Effector memory CD4-positive, alpha-beta T cell (primary cell): Measurements from ENCODE around the gene PARD3B.

ENCODE experiments used
- DNase-seq, 3 donors: peaks; one replicate each; pipeline ENCODE4 v3.0.0-alpha.2; 2020
- H3K27ac ChIP-seq: 2 replicates; pipeline ENCODE4 v1.7.0; 2013; ENCODE audit warnings: mild to moderate bottlenecking, low read length, moderate library complexity; ENCODE audit not compliant: insufficient read depth, poor library complexity, severe bottlenecking
- H3K27me3 ChIP-seq: replicated peaks from 2 replicates; pipeline ENCODE4 v1.7.0; 2013; ENCODE audit warnings: mild to moderate bottlenecking, low read length; ENCODE audit not compliant: insufficient read depth, control insufficient read depth, poor library complexity, severe bottlenecking
- H3K36me3 ChIP-seq: 2 replicates; pipeline ENCODE4 v1.7.0; 2013; ENCODE audit warnings: mild to moderate bottlenecking, low read length, moderate library complexity; ENCODE audit not compliant: control insufficient read depth, insufficient read depth
- H3K4me1 ChIP-seq: 2 replicates; pipeline ENCODE4 v1.7.0; 2013; ENCODE audit warnings: low read length, mild to moderate bottlenecking; ENCODE audit not compliant: control insufficient read depth, insufficient read depth, poor library complexity, severe bottlenecking
- H3K4me3 ChIP-seq: 2 replicates; pipeline ENCODE4 v1.7.0; 2013; ENCODE audit warnings: low read length, low read depth, mild to moderate bottlenecking; ENCODE audit not compliant: insufficient read depth, poor library complexity, severe bottlenecking
- H3K9me3 ChIP-seq: 2 replicates; pipeline ENCODE4 v1.7.0; 2013; ENCODE audit warnings: mild to moderate bottlenecking, low read length, moderate library complexity; ENCODE audit not compliant: control insufficient read depth

Gene PARD3B

GRCh38 chr2:205545971-205546816 is 1000.9 kb downstream of the PARD3B start:
- no peak for DNase-seq
- H3K4me3 ChIP-seq, result no peak overlapping the region
- no peak overlapping the region for H3K27ac ChIP-seq
- H3K9me3 ChIP-seq, result no peaks in the 10 kb centered on the region
- H3K36me3 ChIP-seq, result no peaks in the 10 kb centered on the region
- H3K27me3 ChIP-seq, result no peaks in the 10 kb centered on the region
- no peaks in the 10 kb centered on the region for H3K4me1 ChIP-seq

GRCh38 chr2:205555566-205556230 is 1010.4 kb downstream of the PARD3B start:
- Histone ChIP-seq H3K36me3 (no peaks in the 10 kb centered on the region), H3K9me3 (no peaks in the 10 kb centered on the region), H3K27ac (no peak overlapping the region), H3K4me3 (no peak overlapping the region), H3K4me1 (no peaks in the 10 kb centered on the region), H3K27me3 (no peaks in the 10 kb centered on the region)
- no peak for DNase-seq

GRCh38 chr2:205556357-205556756 is 1011.1 kb downstream of the PARD3B start:
- no peak overlapping the region for H3K4me3 ChIP-seq
- no peaks in the 10 kb centered on the region for H3K27me3 ChIP-seq
- no peaks in the 10 kb centered on the region for H3K9me3 ChIP-seq
- H3K4me1 ChIP-seq, result no peaks in the 10 kb centered on the region
- DNase-seq, result no peak
- no peak overlapping the region for H3K27ac ChIP-seq
- no peaks in the 10 kb centered on the region for H3K36me3 ChIP-seq

- H3K4me3 ChIP-seq, result no peak overlapping the region
- H3K27me3 ChIP-seq, result no peaks in the 10 kb centered on the region
- no peak for DNase-seq
- H3K27ac ChIP-seq, result no peak overlapping the region
- no peaks in the 10 kb centered on the region for H3K4me1 ChIP-seq
- no peaks in the 10 kb centered on the region for H3K9me3 ChIP-seq
- no peaks in the 10 kb centered on the region for H3K36me3 ChIP-seq
Observed at GRCh38 chr2:205556841-205557539, 1011.7 kb downstream of the PARD3B start.

GRCh38 chr2:205557873-205558272 is 1012.6 kb downstream of the PARD3B start:
- Histone ChIP-seq H3K4me3 (no peak overlapping the region), H3K27me3 (no peaks in the 10 kb centered on the region), H3K4me1 (no peaks in the 10 kb centered on the region), H3K9me3 (no peaks in the 10 kb centered on the region), H3K36me3 (no peaks in the 10 kb centered on the region), H3K27ac (no peak overlapping the region)
- no peak for DNase-seq

GRCh38 chr2:205561441-205561840 is 1016.2 kb downstream of the PARD3B start:
- no peak overlapping the region for H3K4me3 ChIP-seq
- H3K27ac ChIP-seq, result no peak overlapping the region
- no peaks in the 10 kb centered on the region for H3K9me3 ChIP-seq
- no peaks in the 10 kb centered on the region for H3K4me1 ChIP-seq
- DNase-seq, result no peak
- no peaks in the 10 kb centered on the region for H3K27me3 ChIP-seq
- H3K36me3 ChIP-seq, result no peaks in the 10 kb centered on the region

- Histone ChIP-seq H3K4me1 (no peaks in the 10 kb centered on the region), H3K27ac (no peak overlapping the region), H3K4me3 (no peak overlapping the region), H3K36me3 (no peaks in the 10 kb centered on the region), H3K27me3 (no peaks in the 10 kb centered on the region), H3K9me3 (no peaks in the 10 kb centered on the region)
- DNase-seq, result no peak
Observed at GRCh38 chr2:205563646-205564045, 1018.4 kb downstream of the PARD3B start.

- Histone ChIP-seq H3K27ac (no peak overlapping the region), H3K4me1 (no peaks in the 10 kb centered on the region), H3K9me3 (no peaks in the 10 kb centered on the region), H3K4me3 (no peak overlapping the region), H3K36me3 (no peaks in the 10 kb centered on the region), H3K27me3 (no peaks in the 10 kb centered on the region)
- DNase-seq, result no peak
Observed at GRCh38 chr2:205564346-205565141, 1019.3 kb downstream of the PARD3B start.

- no peak overlapping the region for H3K27ac ChIP-seq
- no peak overlapping the region for H3K4me3 ChIP-seq
- H3K36me3 ChIP-seq, result no peaks in the 10 kb centered on the region
- no peaks in the 10 kb centered on the region for H3K9me3 ChIP-seq
- DNase-seq, result no peak
- no peaks in the 10 kb centered on the region for H3K27me3 ChIP-seq
- H3K4me1 ChIP-seq, result no peaks in the 10 kb centered on the region
Observed at GRCh38 chr2:205565142-205565522, 1019.9 kb downstream of the PARD3B start.
